WERI-Rb-1 (cell line): Measurements from ENCODE around the gene OR10H4.
"Not testable (repeated sequence)": the region's sequence is repeated elsewhere in the genome, so short reads cannot be mapped to it uniquely, and the experiment has no call there.

ENCODE experiments used
- DNase-seq: peaks from one replicate; pipeline ENCODE4 v3.0.0-alpha.2; 2020
- H3K27ac ChIP-seq: fragments of 250-450 bp; sonication (Bioruptor Pico); 2 replicates; pipeline ENCODE4 v1.5.1; 2020; ENCODE audit warnings: mild to moderate bottlenecking, moderate library complexity
- H3K27me3 ChIP-seq: fragments of 250-450 bp; sonication (Bioruptor Pico); 2 replicates; pipeline ENCODE4 v1.5.1; 2021; ENCODE audit warnings: mild to moderate bottlenecking, low read depth, moderate library complexity; ENCODE audit not compliant: insufficient read depth, severe bottlenecking
- H3K36me3 ChIP-seq: fragments of 250-450 bp; sonication (Bioruptor Pico); 2 replicates; pipeline ENCODE4 v1.5.1; 2020; ENCODE audit warnings: mild to moderate bottlenecking, moderate library complexity
- H3K4me3 ChIP-seq: 2 replicates; pipeline ENCODE4 v1.5.1; 2011; ENCODE audit warnings: low read depth, mild to moderate bottlenecking, control low read depth, low read length
- H3K9me3 ChIP-seq: fragments of 250-450 bp; sonication (Bioruptor Pico); 2 replicates; pipeline ENCODE4 v1.5.1; 2021; ENCODE audit warnings: mild to moderate bottlenecking, moderate library complexity; ENCODE audit not compliant: severe bottlenecking
- TF ChIP-seq, protein P1 (sequence below): IDR thresholded peaks from 2 replicates; pipeline ENCODE4 v1.5.1; 2011; ENCODE audit warnings: low read depth, mild to moderate bottlenecking, control low read depth, inconsistent platforms, low read length

Gene OR10H4

DNA sequence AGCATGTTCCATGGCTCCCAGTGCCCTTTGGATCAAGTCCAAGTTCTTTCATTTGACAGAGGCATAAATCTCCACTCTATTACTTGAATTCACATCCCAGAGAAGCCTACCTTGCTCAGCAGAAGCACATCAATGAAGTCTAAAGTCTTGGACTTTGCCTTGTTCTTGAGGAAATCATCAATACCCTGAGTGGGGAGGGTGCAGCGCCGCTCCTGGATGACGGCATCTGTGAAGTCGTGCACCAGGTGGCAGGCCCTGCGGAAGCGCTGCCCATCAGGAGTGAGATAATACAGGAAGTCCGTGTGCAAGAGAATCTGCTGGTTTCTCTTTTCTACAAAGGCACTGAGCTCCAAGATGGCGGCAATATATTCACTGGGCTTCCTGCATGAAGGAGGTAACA is 25.1 kb upstream of the OR10H4 start:
- TF ChIP-seq, protein P1, sequence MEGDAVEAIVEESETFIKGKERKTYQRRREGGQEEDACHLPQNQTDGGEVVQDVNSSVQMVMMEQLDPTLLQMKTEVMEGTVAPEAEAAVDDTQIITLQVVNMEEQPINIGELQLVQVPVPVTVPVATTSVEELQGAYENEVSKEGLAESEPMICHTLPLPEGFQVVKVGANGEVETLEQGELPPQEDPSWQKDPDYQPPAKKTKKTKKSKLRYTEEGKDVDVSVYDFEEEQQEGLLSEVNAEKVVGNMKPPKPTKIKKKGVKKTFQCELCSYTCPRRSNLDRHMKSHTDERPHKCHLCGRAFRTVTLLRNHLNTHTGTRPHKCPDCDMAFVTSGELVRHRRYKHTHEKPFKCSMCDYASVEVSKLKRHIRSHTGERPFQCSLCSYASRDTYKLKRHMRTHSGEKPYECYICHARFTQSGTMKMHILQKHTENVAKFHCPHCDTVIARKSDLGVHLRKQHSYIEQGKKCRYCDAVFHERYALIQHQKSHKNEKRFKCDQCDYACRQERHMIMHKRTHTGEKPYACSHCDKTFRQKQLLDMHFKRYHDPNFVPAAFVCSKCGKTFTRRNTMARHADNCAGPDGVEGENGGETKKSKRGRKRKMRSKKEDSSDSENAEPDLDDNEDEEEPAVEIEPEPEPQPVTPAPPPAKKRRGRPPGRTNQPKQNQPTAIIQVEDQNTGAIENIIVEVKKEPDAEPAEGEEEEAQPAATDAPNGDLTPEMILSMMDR = no peak
- Histone ChIP-seq H3K36me3 (no peaks in the 10 kb centered on the region), H3K9me3 (peaks cover 3% of the 10 kb centered on the region), H3K27ac (no peak overlapping the region), H3K4me3 (no peak overlapping the region), H3K27me3 (peaks cover 55% of the 10 kb centered on the region)
- DNase-seq = no peak

DNA sequence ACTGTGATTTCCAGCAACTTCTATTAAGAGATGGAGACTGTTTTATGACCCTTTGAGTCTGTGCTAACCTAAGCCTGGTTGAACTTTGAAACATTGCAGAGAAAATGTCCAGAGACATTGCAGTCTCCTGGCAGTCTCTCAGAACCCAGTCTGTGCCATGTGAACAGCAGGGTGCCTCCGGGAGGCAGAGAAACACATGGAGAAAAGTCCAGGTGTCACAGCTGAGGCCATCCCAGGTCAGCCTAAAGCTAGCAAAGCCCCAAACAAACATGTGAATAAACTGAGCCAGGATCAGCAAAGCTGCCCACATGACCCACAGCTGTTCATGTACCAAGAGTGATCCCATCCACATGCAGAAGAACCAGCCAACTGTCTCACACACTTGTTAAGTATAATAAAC is 22.3 kb upstream of the OR10H4 start:
- Histone ChIP-seq H3K4me3 (no peak overlapping the region), H3K27me3 (peaks cover 55% of the 10 kb centered on the region), H3K27ac (no peak overlapping the region), H3K36me3 (no peaks in the 10 kb centered on the region), H3K9me3 (peaks cover 3% of the 10 kb centered on the region)
- DNase-seq = no peak
- TF ChIP-seq, protein P1 = no peak

DNA sequence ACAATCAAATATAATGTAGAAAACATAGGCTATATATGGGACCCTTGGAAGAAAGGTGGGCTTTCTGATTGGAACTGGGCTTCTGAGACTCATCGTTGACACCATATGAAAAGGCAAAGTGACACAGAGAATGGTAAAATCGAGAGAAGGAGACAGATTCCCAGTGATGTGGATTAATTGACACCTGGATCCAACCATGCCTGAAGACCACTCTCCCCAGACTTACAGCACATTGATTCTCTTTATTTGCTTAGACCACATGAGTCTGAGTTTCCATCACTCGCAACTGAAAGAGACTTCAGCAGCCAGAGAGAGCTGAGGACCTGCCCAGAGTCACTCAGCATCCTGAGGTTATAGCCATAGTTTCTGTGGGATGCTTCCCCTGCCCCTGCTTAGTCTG is 20.5 kb upstream of the OR10H4 start:
- no peak overlapping the region for H3K27ac ChIP-seq
- TF ChIP-seq, protein P1 = no peak
- H3K4me3 ChIP-seq = no peak overlapping the region
- H3K27me3 ChIP-seq = peaks cover 38% of the 10 kb centered on the region
- no peaks in the 10 kb centered on the region for H3K36me3 ChIP-seq
- peaks cover 3% of the 10 kb centered on the region for H3K9me3 ChIP-seq
- DNase-seq = no peak

DNA sequence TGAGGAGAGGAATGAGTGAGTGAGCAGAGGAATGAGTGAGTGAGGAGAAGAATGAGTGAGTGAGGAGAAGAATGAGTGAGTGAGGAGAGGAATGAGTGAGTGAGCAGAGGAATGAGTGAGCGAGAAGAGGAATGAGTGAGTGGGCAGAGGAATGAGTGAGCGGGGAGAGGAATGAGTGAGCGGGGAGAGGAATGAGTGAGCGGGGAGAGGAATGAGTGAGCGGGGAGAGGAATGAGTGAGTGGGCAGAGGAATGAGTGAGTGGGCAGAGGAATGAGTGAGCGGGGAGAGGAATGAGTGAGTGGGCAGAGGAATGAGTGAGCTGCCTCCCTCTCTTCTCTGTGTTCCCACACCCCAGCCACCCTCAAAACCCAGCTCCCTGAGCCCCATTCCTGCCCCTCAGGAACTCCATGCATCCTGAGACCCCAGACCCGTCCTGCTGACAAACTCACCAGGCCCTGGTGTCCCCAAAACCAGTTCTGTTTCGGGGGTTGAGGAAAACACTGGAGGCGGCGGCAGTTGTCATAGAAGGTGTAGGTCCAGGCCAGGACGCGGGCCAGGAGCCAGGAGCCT is 15.0 kb upstream of the OR10H4 start:
- H3K27me3 ChIP-seq = peaks cover 43% of the 10 kb centered on the region
- H3K4me3 ChIP-seq, H3K9me3 ChIP-seq, DNase-seq, H3K36me3 ChIP-seq, H3K27ac ChIP-seq: not testable (repeated sequence)

DNA sequence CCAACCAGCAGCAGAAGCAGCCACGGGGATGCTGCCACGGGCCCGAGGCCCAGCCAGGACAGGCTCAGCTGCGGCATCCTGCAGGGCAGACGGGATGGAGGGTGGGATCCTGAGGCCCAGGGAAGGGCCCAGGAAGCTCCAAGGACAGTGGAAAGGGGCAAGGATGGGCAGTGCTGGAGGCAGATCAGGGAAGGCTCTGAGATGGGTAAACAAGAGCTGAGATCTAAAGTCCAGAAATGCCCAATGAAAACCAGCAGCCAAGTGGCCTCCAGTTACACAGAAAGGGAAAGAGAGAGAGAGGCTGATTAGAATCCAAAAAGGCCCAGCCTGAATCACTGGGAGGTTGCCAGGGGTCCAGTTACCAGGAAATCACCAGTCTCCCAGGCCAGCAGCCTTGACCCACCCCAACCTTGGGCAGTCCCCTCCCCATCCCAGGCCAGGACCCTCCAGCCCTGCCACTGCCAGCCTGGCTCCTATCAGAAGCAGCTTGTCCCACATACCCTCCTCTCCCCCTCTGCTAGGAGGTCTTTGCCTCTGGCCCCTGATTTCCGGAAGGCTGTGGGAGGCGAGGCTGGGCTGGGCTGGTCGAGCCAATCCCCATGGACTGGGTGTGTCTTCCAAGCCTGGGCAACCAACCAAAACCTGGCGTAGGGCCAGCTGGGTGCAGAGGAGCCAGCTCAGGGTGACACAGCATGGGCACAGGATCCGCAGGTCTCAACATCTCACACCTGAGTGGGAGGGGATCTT is 14.3 kb upstream of the OR10H4 start, which contains the start of gene CYP4F11:
Gene CYP4F11, minus strand, starts transcription at position 198 of the 747 bp plus-strand sequence. Its CDS starts 121 bp downstream, at position 77.
- no peak for DNase-seq
- no peak within 1 kb of the TSS for H3K27ac ChIP-seq

DNA sequence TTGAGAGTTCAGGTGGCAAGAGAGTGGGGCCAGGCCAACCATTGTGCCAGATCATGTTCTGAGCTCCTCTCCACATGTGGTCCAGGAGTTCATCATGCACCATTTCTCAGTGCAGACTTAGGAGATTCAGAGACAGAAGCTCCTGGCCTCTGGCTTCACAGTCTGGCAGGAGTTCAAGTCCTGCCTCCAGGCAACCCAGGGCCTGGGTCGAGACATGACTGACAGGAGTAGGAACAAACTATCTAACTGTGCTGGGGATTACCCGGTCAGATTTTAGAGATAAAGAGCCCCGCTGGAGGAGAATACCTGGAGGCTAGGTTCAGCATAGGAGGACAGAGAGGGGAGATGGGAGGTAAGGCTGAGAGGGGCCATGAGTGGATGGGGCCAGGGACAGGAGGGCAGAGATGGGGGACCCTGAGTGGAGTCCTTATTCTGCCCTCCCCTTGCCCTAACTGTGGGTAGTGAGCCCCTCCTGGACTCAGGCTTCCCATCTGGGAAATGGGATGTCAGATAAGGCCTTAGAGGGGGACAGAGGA is 13.6 kb upstream of the OR10H4 start:
- Histone ChIP-seq H3K4me3 (no peak overlapping the region), H3K9me3 (peaks cover 8% of the 10 kb centered on the region), H3K27ac (no peak overlapping the region), H3K36me3 (no peaks in the 10 kb centered on the region), H3K27me3 (peaks cover 39% of the 10 kb centered on the region)
- DNase-seq = no peak
- TF ChIP-seq, protein P1 = no peak

More for the DNA sequence above, 14.3 kb upstream of the OR10H4 start, which contains the start of gene CYP4F11:
- Histone ChIP-seq H3K9me3 (peaks cover 8% of the 10 kb centered on the region), H3K27me3 (peaks cover 39% of the 10 kb centered on the region), H3K36me3 (no peaks in the 10 kb centered on the region), H3K4me3 (no peak within 1 kb of the TSS)
- TF ChIP-seq, protein P1 = no peak
